Keratinocyte (primary cell): ENCODE measurements around the gene BTLA.

Experiments
- CTCF ChIP-seq, 3 experiments: IDR thresholded peaks in 1 of 3; conservative IDR thresholded peaks in 1 of 3; optimal IDR thresholded peaks in 1 of 3; 2 replicates in 2 of 3; 3 replicates in 1 of 3; pipeline versions ENCODE3 to v1.5.1; 2011; ENCODE audit warnings: low read length in 3 of 3, mild to moderate bottlenecking in 3 of 3, moderate library complexity in 2 of 3, control low read depth in 1 of 3, inconsistent platforms in 1 of 3; ENCODE audit not compliant: insufficient read depth in 2 of 3; ENCODE audit errors: extremely low read depth in 1 of 3
- EZH2 ChIP-seq: IDR thresholded peaks from one replicate; pipeline ENCODE4 v1.6.1; 2012; ENCODE audit warnings: inconsistent platforms, mild to moderate bottlenecking, low read length, moderate library complexity

GRCh38 chr3:112466020-112466419 is 33.3 kb downstream of the BTLA start:
- TF ChIP-seq CTCF (optimal IDR thresholded peaks at IDR 0.05 in 1 of 3, IDR thresholded peaks at IDR 0.05 in 1 of 3, conservative IDR thresholded peaks at IDR 0.05 in 1 of 3; ENCODE audit: extremely low read depth in 1 of 3, insufficient read depth in 2 of 3, low read length in 3 of 3), result no peak
- TF ChIP-seq EZH2, result no peak
